GM21529 (cell line): ENCODE measurements around the gene LRRC18.

ENCODE experiments used
- ATAC-seq: cut with Tn5 transposase; IDR thresholded peaks from one replicate; pipeline ENCODE4 v1.9.1; 2021; ENCODE audit not compliant: unreplicated experiment

LRRC18 gene

GRCh38 chr10:48884179-48885045, 55.2 kb downstream of the LRRC18 start:
- ATAC-seq, result no peak

- ATAC-seq, result no peak
Measured at GRCh38 chr10:48883701-48884100, 55.9 kb downstream of the LRRC18 start.

GRCh38 chr10:48882881-48883280, 56.8 kb downstream of the LRRC18 start:
- ATAC-seq, result no peak

GRCh38 chr10:48881937-48882336, 57.7 kb downstream of the LRRC18 start:
- ATAC-seq, result no peak

GRCh38 chr10:48880016-48880705, 59.5 kb downstream of the LRRC18 start:
- ATAC-seq, result no peak

GRCh38 chr10:48879451-48879850, 60.2 kb downstream of the LRRC18 start:
- ATAC-seq, result no peak

GRCh38 chr10:48878091-48878490, 61.5 kb downstream of the LRRC18 start:
- no peak for ATAC-seq

- no peak for ATAC-seq
Measured at GRCh38 chr10:48872234-48872633, 67.4 kb downstream of the LRRC18 start.
